Hematopoietic multipotent progenitor cell treated with erythropoietin and hydrocortisone succinate and interleukin-3 and kit ligand, for 8 days (in vitro differentiated cells): ENCODE data around the gene TP53RK.
A peak's percentile ranks its signal among the peaks of the same experiment; 100 is the strongest.

Experiments
- DNase-seq: peaks from one replicate; pipeline ENCODE4 v3.0.0-alpha.2; 2015

TP53RK gene

GRCh38 chr20:46689082-46689753 is at the start of gene TP53RK:
TP53RK (minus strand) TSS chr20:46689444; CDS start chr20:46689414, 30 bp downstream.
- DNase-seq, result peak; percentile 100

- no peak for DNase-seq
Measured at GRCh38 chr20:46735436-46735835, 46.2 kb upstream of the TP53RK start.

GRCh38 chr20:46731770-46732169 is 42.5 kb upstream of the TP53RK start:
- DNase-seq, result no peak

DNA sequence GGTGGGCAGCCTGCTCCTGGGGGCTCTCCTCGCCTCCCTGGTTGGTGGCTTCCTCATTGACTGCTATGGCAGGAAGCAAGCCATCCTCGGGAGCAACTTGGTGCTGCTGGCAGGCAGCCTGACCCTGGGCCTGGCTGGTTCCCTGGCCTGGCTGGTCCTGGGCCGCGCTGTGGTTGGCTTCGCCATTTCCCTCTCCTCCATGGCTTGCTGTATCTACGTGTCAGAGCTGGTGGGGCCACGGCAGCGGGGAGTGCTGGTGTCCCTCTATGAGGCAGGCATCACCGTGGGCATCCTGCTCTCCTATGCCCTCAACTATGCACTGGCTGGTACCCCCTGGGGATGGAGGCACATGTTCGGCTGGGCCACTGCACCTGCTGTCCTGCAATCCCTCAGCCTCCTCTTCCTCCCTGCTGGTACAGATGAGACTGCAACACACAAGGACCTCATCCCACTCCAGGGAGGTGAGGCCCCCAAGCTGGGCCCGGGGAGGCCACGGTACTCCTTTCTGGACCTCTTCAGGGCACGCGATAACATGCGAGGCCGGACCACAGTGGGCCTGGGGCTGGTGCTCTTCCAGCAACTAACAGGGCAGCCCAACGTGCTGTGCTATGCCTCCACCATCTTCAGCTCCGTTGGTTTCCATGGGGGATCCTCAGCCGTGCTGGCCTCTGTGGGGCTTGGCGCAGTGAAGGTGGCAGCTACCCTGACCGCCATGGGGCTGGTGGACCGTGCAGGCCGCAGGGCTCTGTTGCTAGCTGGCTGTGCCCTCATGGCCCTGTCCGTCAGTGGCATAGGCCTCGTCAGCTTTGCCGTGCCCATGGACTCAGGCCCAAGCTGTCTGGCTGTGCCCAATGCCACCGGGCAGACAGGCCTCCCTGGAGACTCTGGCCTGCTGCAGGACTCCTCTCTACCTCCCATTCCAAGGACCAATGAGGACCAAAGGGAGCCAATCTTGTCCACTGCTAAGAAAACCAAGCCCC is 36.2 kb upstream of the TP53RK start:
- no peak for DNase-seq

DNA sequence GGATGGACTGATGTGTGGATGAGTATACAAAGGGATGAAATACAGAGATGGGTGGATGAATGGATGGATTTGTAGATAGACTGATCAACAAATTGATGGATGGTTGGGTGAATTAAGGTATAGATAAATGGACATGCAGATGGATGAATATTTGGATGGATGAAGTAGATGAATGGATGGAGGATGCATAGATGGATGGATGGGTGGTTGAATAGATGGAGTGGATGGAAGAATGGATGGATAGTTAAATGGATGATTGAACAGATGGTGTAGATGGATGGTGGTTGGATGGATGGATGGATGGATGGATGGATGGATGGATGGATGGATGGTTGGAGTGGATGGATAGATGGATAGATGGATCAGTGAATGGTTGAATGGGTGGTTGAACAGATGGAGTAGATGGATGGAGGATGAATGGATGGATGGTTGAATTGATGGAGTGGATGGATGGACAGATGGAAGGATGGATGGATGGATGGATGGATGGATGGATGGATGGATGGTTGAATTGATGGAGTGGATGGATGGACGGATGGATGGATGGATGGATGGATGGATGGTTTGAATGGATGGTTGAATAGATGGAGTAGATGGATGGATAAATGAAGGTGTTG is 35.2 kb upstream of the TP53RK start:
- no peak for DNase-seq

DNA sequence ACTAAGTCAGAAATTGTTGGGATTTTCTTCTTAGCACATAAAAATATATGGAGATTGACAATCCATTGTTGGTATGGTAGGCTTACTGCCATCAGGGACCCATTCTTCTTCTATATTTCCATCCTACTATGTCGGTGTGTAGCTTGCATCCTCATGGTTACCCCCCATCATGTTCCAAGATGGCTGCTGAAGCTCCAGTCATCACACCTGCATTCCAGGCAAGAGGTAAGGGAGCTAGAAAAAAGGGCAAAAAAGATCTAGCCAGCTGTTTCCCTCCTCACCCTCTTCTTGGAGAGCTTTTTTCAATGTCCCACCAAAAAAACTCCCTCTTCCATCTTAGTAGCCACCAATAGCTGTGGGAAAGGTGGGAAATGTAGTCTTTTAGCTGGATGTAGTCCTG is 33.8 kb upstream of the TP53RK start:
- DNase-seq, result no peak

DNA sequence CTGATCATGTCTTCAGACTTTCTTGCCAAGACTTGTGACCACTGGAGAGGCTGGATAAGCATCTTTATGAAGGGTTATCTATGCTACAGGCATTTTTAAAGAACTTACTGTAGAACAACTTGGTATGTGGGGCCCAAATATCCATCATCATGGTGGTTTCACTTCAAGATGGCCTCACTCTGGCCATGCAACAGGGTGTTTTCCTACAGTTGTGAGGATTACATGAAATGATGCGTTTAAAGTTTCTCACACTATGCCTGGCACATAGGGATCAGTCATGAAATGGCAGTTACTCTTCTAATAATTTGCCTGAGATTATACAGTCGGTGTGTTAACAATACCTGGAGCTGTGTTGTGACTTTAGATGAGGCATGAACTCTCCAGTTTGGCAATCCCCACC is 33.2 kb upstream of the TP53RK start:
- no peak for DNase-seq

DNA sequence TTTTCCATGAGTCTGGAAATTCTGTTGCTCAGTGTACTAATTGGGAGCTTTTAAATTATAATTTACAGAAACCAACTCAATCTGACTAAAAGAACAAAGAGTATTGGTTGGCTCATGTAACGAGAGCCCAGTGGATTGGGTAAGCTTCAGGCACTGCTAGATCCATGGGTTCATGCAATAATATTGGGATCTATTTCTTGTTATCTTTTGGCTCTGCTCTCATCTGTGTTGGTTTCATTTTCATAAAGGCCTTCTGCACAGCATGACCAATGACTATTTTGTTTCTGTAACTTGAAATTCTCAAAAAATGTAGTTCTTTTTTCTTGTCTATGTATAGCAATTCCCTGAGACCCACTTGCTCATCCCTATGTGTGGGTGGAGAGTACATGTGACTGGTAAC is 32.2 kb upstream of the TP53RK start:
- no peak for DNase-seq

DNA sequence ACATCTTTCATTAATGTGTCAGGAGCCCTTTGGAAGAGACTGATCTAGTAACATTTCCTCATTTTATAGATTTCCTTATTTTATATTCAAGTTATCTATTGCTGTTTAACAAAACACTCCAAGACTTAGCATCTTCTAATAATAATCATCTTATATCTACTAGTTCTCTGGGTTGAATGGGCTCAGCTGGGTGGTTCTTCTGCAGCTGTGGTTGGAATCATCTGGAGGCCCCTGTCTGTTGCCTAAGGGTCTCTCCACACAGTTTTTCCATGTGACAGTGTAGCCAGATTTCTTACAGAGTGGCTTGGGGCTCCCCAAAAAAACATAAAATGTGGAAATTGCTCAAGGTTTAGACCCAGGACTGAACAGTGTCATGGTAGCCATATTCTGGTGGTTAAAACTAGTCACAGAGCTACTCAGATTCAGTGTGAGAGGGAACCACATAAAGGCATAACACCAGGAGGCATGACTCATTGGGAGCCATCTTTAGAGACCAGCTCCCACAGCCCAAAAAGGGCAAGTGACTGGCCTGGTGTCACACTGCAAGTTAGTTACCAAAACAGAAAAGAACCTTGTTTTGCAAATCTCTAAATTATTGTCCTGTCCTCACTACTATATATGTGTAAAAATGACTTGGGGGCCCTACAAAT is 31.7 kb upstream of the TP53RK start:
- DNase-seq, result no peak

- DNase-seq, result no peak
Measured at GRCh38 chr20:46720019-46720418, 30.8 kb upstream of the TP53RK start.

DNA sequence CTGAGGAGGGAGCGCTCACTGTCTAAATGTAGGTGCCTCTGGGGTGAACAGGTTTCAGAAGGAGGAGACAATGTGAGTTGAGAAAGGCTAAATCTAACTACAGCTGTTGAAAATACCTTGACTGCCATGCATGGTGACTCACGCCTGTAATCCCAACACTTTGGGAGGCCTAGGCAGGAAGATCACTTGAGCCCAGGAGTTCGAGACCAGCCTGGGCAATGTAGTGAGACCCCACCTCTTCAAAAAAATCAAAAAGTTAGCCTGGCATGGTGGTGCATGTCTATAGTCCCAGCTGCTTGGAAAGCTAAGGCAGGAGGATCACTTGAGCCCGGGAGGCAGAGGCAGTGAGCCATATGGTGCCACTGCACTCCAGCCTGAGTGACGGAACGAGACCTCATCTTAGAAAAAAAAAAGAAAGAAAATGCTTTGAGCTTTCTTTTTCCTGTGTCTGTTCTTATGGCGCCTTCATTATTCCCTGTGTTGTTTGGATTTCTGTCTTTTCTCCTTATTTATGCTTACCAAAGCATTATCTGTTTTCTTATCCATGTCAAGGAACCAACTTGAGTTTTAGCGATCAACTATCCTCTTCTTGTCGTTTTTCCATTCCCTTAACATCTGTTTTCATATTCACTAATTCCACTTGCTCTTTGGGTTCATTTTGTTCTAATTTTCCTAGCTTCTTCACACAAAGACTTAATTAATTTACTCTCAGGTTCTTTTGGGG is 28.7 kb upstream of the TP53RK start:
- no peak for DNase-seq

DNA sequence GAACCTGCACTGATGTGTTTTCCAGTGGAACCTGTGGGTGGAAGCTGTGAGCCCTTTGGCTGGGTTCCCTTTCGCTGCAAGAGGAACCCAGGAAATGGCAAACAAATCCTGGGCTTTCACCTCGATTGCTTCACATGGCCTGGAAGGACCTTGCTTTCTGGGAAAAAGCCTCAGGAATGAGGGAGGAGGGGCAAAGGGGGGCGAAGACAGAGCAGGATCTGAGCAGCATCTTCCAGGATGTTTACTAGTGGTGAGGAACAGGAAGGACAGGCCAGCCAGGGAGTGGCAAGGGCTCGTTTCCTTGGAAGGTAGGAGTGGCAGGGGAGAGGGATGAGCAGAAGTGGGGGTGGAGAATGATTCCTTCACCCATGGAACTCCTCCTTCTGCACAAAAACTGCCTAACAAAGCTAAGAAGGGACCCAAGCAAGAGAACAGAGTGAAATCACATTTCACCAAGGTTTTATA is 26.1 kb upstream of the TP53RK start:
- DNase-seq, result no peak

DNA sequence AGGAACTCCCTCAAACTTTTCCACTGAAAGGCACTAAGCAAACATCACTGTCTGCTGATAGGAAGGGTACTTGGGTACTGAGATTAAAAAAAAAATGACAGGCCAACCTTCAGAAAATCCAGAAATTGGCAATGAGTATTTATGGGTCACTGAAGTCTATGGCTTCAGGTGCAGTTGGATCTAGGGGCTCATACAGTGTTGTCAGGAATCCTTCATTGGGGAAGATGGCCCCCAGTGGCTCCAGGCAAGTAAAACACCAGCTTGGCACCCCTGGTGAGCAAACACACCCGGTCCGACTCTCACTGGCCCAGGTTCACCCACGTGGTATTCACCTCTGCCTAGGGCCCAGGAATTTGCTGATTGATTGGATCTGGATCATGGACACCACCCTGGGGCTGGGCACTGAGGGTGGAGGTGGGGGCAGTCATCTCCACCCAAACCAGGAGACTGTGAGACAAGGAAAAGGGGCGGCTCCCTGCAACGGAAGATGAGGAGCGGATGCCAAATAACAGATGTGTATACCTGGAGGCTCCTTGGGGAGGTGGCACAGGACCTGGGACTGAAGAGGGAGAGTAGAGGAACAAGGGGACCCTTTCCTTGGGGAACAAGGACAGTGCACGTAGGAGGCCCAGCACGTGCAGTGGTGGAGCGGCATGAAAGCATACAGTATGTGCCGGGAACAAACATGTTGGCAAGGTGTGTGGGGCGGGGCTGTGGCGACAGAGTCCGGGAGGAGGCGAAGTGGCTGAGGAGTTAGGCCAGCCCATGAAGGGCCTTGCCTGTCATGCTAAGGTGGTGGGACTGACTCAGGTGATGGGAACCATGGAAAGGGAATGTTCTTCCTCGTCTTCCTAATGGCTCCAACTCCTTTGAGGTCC is 25.0 kb upstream of the TP53RK start:
- DNase-seq, result no peak

DNA sequence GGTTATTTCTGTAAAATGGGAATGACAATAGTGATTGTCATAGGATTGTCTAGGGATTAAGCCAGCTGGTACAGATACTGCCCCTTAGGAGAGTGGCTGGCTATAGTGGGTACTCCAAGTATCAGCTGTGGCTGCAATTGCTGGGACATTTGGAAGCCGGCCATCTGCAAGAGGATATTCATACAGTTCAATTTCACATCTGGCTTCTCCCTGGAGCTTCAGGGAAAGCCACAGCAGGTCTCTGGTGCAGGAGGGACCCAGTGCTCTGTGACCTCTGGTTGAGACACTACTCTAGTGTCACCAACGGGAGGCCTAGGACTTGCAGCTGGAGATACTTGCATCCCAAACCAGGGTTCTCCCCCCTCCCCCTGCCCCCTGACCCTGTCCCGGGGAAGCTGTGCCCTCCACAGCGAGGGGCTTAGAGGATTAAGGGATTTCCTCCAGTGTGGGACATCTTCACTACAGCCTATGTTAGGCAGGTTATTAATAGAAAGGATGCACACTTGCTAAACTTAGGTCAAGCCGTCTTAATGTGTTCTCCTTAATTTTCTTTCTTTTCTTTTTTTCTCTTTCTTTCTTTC is 22.9 kb upstream of the TP53RK start:
- no peak for DNase-seq

GRCh38 chr20:46710153-46710913 is 21.1 kb upstream of the TP53RK start:
- DNase-seq, result no peak

GRCh38 chr20:46709459-46710152 is 20.4 kb upstream of the TP53RK start, which contains the start of gene SLC2A10:
SLC2A10 (plus strand) TSS chr20:46709649; CDS start chr20:46709737, 88 bp downstream.
- DNase-seq, result peak; percentile 41

- no peak for DNase-seq
Measured at GRCh38 chr20:46709055-46709458, 19.8 kb upstream of the TP53RK start.

- DNase-seq, result peak; percentile 42
Measured at GRCh38 chr20:46708172-46708860, 19.1 kb upstream of the TP53RK start.

- no peak for DNase-seq
Measured at GRCh38 chr20:46706242-46706641, 17.0 kb upstream of the TP53RK start.
